Endothelial cell of umbilical vein (primary cell): ENCODE results near the gene MANF.

Experiments used
- EZH2 ChIP-seq: IDR thresholded peaks from 2 replicates; pipeline ENCODE4 v1.6.1; 2012; ENCODE audit warnings: borderline replicate concordance, low read depth, mild to moderate bottlenecking, moderate library complexity, low read length, inconsistent platforms; ENCODE audit not compliant: severe bottlenecking
- POLR2A ChIP-seq: IDR thresholded peaks from 2 replicates; pipeline ENCODE4 v1.6.1; 2012; ENCODE audit warnings: low read depth, mild to moderate bottlenecking, control low read depth, low read length
- POLR2AphosphoS5 ChIP-seq: IDR thresholded peaks from 2 replicates; pipeline ENCODE4 v1.6.1; 2012; ENCODE audit warnings: low read depth, mild to moderate bottlenecking, control low read depth, low read length, moderate library complexity; ENCODE audit not compliant: insufficient read depth
- TF ChIP-seq, protein P1 (sequence below), 2 donors: IDR thresholded peaks; 1 replicate in 1 of 2; 2 replicates in 1 of 2; pipeline ENCODE4 v1.5.1; 2011; ENCODE audit warnings: low read length in 2 of 2, mild to moderate bottlenecking in 2 of 2, moderate library complexity in 2 of 2, control low read depth in 1 of 2, inconsistent platforms in 1 of 2, low read depth in 1 of 2; ENCODE audit not compliant: insufficient read depth in 1 of 2; ENCODE audit errors: extremely low read depth in 1 of 2

DNA sequence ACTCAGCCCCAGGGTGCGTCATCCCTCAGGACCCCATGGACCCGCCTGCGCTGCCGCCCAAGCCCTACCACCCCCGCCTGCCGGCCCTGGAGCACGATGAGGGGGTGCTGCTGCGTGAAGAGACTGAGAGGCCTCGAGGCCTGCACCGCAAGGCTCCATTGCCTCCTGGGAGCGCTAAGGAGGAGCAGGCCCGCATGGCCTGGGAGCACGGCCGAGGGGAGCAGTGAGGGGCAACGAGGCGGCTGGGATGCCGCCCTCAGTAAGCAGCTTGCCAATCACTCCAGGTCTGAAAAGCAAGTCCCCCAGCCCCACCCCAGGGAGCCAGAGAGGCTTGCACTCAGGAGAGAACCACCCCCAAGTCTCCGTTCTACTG is 3.8 kb upstream of the MANF start:
- TF ChIP-seq, protein P1, sequence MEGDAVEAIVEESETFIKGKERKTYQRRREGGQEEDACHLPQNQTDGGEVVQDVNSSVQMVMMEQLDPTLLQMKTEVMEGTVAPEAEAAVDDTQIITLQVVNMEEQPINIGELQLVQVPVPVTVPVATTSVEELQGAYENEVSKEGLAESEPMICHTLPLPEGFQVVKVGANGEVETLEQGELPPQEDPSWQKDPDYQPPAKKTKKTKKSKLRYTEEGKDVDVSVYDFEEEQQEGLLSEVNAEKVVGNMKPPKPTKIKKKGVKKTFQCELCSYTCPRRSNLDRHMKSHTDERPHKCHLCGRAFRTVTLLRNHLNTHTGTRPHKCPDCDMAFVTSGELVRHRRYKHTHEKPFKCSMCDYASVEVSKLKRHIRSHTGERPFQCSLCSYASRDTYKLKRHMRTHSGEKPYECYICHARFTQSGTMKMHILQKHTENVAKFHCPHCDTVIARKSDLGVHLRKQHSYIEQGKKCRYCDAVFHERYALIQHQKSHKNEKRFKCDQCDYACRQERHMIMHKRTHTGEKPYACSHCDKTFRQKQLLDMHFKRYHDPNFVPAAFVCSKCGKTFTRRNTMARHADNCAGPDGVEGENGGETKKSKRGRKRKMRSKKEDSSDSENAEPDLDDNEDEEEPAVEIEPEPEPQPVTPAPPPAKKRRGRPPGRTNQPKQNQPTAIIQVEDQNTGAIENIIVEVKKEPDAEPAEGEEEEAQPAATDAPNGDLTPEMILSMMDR (IDR thresholded peaks at IDR 0.05; ENCODE audit: extremely low read depth in 1 of 2, insufficient read depth in 1 of 2, low read depth in 1 of 2, low read length in 2 of 2): no peak
- TF ChIP-seq POLR2AphosphoS5 (no peak), POLR2A (no peak), EZH2 (no peak)
